HG02938 (cell line): ENCODE measurements around the gene FSTL4.

ENCODE experiments used
- ATAC-seq: cut with Tn5 transposase; IDR thresholded peaks from one replicate; pipeline ENCODE4 v1.9.1; 2021; ENCODE audit warnings: mild to moderate bottlenecking, moderate library complexity; ENCODE audit not compliant: unreplicated experiment

FSTL4 gene

DNA sequence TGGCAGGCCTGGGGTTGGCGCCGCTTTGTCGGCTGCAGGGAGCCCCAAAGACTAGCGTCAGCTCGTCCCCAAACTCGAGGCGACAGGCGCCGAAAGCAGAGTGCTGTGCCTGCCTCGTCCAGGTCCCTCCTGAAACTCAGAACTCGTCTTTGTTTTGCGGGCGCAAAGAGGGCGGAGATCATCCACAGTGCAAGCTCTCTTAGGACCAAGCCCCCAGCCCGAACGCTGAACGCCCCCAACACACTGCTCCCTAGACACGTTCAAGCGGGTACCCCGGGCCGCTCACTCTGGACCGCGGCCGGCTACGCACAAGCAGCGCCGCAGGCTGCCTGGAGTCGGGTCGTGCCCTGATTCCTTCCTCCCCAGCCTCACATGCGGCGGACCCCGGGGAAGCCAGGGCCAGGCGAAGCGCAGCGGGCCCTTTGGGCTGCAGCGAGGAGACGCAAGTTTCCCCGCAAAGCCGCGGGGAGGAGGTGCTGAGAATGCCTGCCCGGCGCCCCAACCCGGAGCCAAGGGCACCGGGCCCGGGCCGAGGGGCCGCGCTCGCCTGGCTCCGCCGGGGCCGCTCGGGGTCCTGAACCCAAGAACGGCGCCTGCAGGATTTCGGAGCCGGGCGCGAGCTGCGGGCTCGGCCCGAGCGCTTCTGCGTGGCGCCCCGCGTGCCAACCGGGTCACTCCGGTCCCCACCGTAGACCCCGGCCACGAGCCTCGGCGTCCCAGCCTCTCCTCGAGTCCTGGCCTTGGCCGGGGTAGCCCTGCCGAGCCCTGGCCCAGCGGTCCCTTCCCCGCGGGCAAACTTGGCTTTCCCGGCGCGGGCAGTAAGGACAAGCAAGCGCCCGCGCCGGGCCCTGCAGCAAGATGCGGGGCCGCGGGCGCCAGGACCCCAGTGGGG lies 738 bp downstream of the FSTL4 start:
- no peak for ATAC-seq

DNA sequence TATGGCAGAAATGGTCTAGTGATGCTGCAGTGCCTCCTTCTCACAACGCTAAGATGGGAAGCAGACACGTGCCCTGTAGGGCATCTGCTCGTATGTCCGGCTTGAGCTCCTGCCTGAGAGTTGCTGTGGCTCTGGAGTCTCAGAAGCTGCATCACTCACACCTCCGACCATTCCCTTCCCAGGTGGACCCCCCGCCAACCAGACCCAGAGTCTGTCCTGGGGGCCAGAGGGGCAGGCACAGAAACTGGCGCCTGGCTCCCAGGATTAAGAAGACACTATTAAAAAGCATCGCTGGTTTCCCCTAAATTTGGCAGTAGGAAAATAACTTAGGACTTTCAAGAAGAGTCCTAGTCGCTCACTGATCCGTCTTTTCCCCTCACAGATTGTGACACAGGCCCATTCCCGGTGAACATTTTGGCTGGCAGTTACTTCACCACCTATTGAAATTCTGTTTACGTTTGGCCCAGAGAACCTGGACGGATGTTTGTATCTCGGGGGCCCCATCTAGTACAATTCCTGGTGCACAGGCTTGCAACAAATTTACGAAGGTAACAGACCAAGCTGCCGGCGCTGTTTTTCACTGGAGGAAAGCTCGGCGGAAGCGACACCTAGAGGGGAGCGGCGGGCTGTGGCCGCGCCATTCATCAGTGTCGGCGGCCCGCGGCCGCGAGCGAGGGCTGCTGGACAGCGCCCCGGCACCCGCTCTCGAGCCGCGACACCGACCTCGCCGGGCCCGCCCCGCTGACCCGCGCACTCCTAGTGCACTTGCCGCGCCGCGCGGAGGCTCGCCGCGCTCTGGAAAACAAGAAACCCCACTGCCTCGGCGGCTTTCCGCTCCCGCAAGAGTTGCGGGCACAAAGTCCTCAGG lies 1.6 kb downstream of the FSTL4 start:
- no peak for ATAC-seq

DNA sequence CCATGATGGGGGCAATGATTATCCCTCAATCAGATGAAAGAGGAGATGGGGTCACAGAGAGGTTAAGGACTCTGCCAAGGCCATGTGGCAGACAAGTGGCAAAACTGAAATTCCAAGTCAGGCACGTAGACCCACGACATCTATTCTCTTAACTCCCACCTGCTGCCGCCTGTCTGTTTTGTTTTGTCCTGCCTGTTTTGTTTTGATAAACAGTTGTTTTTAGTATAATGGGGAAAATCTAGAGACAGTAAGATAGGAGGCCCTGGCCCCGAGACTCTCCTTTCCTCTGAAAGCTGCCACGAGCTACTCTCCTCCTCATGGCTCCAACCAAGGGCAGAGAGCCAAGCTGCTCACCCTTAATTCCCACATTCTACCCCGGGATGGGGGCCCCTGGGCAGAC lies 4.9 kb downstream of the FSTL4 start:
- no peak for ATAC-seq

DNA sequence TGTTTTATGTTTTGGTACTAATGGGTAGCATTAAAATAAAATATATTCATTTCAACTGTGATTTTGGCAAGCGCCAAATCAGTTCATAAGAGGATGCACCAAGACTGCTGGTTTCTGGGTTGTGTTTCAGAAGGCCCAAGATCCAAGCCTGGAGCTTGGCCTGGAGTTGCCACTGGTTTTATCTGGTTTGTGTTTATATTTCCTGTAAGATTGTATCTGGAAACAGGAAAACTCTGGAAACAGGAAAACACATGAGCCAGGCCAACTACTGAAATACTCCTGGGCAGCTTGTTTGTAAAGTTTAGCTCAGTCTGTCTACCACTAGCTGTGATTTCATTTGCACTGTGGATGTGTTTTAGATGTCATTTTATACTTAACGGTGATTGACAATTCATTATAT lies 5.5 kb downstream of the FSTL4 start:
- no peak for ATAC-seq

DNA sequence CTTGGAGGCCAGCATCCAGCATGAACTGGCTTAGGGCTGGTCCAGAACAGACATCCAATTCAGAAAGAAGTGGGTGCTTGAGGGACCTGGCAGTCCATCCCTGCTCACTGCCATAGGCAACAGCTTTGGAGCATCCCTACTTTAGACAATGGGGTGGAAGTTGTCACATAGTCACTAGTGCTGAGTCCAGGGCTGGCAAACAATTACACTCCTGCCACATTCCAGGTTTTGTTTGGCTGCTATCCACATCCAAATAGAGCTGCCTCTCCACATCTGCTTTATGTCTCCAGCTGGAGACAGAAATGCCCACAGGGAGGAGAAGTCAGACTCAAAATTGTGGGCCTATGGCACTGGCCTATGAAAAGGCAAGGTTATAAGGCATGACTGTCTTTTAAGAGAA lies 7.0 kb downstream of the FSTL4 start:
- ATAC-seq: no peak

DNA sequence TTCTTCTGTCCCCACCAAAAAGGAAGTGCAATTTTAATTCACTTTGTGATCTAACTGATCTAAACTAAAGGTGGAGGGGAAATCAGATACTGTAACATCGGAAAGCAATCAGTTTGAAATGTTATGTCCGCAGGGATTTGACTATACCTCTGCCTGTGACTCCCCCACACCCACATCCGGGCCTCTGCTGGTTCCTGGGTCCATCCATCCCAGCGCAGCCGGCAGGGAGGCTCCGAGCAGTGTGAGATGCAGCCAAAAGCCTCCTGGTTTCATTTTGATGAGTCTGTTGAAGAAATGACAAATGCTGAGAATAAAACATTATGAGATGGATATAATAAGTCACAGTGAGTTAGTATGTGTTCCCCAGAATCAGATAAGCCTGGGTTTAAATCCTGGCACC lies 8.6 kb downstream of the FSTL4 start:
- no peak for ATAC-seq

DNA sequence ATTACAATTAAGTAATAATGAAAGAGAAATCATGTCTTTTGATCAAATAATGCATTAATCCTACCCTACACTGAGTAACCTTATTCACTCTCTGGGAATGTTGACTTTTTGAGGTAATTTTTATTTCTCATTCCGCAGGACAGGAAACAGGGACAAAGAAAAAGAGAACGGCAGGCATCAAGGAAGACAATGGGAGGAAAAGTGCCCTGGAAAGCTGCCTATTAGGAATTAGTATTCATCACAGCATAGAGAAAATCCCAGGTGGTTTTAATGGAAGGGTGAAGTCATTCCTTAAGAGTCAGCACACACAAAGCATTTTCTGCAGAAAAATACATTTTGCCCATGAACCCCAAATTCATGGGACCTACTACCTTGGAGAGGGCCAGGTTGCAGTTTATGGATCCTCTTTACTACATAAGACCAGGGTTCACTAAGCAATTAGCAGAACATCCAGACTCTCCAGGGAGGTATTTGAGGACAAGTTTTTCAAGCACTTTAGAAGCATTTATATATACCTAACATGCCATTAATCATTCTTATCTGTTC lies 9.4 kb downstream of the FSTL4 start:
- no peak for ATAC-seq

DNA sequence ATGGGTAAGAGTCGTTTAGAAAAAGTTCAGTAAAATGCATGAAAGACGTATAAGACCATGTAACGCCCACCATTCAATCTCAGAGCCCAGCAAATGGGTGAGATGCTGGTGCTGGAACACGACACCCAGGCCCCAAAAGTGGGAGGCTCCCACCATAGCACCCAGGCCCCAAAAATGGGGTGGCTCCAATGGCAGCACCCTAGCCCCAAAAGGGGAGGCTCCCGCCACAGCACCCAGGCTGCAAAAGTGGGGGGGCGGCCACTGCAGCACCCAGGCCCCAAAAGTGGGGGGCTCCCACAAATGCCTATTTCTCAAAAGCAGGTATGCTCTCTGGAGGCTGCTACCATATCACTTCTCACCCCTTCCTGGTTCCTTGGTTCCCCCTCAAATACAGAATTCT lies 12.7 kb downstream of the FSTL4 start:
- ATAC-seq: no peak

DNA sequence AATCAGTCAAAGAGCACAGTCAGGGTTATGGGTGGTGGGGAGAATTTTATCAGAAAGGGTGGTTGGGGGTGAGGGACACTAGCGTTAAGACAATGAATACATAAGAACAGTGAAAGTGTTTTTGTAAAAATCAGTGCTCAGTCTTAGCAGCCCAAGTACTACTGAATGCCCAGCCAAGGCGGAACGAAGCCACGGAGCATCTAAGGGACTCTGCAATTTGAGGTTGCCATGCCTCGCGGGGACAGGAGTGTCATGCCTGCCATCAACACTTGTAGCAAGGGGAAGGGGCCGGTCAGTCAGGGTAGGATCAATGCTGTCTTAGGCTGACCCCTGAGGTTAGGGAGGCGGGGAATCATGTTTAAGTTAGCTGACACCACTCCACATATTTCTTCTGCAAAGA lies 13.3 kb downstream of the FSTL4 start:
- no peak for ATAC-seq

DNA sequence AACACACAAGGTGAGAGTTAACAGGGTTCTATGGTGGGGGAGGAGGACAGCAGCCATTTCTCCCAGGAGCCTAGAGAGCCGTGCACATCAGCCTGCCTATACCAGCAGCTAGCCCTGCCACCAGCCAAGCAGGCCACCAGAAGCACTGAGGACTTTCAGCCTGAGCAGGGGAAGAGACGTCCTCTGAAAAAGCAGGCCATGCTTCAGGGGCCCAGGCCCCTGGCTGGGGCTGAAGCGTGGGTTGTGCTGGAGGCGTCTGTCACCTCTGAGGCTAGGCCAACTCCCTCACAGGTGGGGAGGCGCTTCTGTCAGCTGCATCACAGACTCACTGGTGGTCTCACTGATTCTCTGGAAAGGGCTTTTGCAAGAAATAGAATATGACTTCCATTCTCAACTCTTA lies 16.3 kb downstream of the FSTL4 start:
- no peak for ATAC-seq

DNA sequence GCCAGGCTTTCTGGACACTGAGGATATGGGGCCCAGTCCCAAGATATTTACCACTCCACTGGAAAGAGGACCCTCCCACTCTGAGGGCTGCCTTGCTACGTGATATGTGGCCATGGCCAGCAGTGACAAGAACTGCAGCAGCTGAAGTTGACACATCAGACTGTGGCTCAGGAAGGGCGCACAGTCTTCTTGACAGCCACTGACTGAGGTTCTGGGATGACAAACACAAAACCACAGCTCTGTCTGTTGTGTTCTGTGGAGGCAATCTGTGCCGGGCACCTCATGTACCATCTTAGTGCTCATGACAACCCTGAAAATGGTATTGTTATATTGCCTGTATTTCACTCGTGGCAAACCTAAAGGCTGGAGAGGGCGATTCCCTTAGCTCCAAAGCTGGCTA lies 16.9 kb downstream of the FSTL4 start:
- no peak for ATAC-seq

DNA sequence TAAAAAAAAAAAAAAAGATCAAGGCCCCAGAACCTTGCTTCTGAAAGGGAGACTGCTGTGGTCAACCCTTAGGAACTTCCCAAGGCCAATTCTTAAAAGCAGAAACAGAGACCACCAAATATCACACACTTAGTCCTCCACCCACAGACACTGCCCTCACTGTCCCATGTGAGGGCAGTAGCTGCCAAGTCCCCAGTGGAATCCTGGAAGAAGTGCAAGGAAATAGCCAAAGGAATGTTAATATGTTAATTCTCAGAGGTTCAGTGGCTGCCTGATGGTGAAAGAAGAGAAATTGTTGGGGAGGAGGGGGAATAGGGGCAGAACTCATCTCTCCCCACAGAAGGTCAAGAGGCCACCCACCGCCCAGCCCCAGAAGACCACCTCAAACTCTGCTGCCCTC lies 23.1 kb downstream of the FSTL4 start:
- no peak for ATAC-seq

DNA sequence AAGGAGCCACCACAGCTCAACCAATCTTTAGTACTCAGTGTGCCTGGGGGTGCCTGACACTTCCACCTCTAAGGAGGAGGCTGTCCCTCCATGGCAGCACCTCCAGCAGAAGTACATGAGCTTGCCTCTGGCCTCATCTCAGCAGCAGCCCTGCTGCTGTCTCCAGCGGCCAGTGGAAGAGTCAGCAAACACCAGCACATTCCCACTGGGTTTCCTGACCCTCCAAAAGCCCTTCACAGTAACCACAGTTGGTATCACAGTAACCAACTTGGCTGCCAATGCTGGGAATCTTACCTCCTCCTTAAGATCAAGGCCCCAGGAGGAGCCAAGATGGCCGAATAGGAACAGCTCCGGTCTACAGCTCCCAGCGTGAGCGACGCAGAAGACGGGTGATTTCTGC lies 29.4 kb downstream of the FSTL4 start:
- no peak for ATAC-seq

DNA sequence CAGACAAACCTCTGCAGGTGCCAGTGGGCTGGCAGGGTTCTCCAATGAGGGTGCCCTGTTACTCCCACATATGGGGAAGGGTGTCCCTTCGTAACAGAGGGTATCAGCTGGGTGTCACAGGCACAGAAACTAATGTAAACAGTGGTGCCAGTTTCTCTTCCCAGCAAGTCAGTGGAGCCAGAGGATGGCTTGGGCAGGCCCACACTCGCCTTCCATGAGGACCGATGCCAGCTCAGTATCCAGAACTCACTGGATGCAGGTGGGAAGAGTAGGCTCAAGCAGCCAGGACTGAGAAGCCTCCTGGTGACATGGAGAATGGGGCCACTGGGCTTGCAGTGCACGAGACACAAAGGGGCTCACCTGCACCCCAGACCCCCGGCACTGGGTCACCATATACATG lies 30.4 kb downstream of the FSTL4 start:
- ATAC-seq: no peak

DNA sequence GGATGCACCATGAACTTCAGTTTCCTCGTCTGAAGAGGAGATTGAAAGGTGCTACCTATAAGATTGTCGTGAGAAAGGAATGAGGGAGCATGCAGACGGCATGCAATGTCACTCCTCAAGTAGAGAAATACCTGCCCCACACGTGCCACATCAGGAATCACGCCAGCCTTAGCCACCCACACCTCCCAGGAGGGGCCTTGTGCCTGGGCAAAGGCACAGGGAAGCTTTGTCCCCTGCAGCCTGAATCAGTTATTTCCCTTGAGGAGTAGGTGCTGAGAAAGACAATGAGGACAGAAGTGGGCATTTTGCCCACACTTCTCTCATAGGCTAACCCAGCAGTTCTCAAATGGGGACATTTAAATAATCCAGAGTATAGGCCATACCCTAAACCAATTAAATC lies 31.0 kb downstream of the FSTL4 start:
- no peak for ATAC-seq

DNA sequence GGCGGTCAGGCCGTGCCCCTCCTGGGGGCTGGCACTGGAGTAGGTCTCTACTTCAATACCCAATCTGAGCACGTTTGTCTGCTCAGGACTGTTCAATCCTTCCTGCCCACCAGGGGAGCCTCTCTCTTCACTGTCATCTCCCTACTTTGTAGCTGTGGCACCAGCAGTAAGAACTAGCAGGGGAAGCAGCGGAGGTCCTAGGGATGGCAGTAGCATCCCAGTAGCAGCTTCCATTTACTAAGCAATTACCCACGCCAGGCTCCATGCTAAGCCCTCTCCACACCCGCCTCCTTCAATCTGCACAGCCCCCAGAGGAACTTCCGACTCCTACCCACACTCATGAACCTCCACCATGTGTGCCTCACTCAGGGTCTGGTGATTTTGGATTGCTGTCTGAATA lies 31.7 kb downstream of the FSTL4 start:
- no peak for ATAC-seq

DNA sequence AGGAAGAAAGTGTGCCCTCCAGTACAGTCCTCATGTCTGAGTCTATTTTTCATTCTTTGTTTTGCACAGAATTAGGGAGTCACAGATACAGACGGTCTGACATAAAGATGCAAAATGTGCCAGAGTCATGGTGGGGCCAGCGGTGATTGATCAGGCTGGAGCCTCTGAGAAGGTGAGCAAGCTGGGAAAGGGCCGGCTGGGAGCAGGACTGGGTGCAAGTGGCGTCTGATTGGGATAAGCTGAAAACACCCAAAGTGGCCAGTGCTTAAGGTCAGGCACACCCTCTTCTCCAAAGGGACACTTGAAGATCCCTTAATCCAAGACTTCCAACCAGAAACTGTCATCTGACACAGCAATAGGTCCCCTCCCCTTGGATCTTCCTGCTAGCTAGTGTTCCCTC lies 32.6 kb downstream of the FSTL4 start:
- ATAC-seq: no peak

DNA sequence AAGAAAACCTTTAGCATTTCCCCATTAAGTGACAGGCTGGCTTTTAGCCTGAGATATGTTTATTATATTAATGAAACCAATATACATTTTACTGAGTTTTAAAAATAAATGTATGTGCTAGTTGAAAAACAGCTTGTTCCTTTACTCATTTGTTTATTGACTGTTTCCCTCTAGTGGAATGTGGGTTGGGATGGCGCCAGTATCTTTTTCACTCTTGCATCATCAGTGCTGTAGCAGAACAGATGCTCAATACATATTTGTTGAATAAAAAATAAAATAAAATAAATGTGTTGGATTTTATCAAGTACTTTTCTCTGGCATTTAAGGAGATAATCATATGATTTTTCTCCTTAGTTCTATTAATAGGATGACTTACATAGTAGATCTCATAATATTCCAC lies 43.0 kb downstream of the FSTL4 start:
- ATAC-seq: no peak

DNA sequence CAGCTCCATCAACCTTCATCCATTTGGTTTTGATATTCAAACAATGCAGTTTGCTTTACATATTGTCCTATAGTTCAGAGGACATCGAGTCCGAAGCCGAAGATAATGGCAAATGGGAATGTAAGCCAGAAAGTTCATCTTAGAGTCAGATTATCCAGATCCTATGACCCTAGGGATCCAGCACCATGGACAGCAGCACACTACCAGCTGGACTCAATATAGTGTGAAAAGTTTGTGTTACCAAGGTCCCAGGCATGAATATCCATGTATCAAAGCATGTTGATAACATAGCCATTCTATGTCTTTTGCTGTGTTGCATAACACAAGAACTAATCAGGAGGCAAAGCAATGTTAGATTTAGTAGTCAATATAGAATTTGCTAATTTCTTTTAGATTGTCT lies 46.3 kb downstream of the FSTL4 start:
- no peak for ATAC-seq

DNA sequence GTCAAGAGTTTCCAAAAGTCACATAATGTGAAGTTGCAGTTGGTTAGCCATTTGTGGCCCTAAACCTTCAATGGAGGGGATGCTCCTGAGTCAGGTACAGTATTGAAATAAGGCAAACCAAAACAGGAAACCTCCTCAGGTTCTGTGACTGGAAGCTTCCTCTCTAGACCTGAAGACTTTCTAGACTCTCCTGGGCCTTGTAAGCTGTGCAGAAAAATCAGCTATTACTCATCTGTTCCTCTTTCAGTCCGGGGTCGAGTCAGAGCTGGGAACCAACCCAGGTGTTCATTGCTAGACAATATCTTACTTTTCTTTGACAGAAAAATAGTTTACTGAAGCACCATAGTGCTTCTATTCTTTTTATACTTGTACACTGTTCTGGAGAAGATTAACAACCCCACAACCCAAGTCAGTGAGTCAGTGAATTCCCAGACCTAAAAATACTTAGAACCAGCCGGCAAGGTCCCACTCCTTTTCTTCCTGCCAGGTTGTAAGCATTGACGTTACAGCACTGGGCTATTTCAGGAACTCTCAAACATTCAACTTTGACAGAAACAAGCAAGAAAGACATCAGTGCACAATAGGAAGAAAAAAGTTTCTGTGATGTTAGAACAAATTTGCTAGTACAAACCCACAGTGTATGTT lies 47.3 kb downstream of the FSTL4 start:
- no peak for ATAC-seq

DNA sequence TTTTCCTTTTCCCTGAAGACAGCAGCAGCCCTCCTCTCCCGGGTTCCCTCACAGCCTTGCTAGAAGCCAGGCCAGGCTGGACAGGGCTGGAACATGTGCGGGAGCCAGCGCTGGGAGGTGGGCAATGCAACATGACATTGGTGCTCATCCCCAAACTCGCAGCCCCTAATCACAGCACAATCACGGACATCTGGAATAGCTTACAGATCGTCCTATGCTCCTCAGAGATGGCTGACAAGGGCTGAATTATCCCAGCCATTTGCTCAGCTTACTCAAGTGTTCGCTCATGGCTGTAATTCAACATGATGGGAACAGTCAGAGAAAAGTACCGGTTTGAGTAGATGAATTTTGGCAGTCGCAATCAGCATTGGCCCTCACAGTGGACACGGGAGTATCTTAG lies 49.8 kb downstream of the FSTL4 start:
- ATAC-seq: no peak
